GM18868 (cell line): Measurements from ENCODE around the gene MYH11.
A peak's percentile ranks its signal among the peaks of the same experiment; 100 is the strongest.
"Not testable (repeated sequence)": the region's sequence is repeated elsewhere in the genome, so short reads cannot be mapped to it uniquely, and the experiment has no call there.

Experiments
- ATAC-seq: cut with Tn5 transposase; IDR thresholded peaks from one replicate; pipeline ENCODE4 v1.9.1; 2021; ENCODE audit warnings: mild to moderate bottlenecking, moderate library complexity; ENCODE audit not compliant: unreplicated experiment

The MYH11 gene

DNA sequence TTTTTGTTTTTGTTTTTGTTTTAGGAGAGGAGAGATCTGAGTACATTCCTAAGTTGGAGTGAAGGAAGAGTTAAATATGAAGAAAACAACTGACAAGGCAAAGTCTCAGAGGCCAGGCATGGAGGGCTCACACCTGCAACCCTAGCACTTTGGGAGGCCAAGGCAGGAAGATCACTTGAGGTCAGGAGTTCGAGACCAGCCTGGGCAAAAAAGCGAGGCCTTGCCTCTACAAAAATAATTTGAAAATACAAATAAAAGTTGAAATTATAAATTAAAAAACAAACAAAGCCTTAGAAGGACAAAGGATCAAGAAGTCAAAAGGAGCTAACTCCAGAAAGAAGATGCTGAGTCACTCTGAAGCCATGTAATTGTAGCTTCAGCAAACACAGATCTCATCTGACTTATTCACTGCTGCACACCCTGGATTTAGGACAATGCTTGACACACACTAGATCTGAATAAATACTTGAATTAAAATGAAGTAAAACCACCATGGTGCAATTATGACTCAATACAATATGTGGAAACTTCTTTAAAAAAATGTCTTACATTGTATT, 22.5 kb upstream of the MYH11 start:
- no peak for ATAC-seq

DNA sequence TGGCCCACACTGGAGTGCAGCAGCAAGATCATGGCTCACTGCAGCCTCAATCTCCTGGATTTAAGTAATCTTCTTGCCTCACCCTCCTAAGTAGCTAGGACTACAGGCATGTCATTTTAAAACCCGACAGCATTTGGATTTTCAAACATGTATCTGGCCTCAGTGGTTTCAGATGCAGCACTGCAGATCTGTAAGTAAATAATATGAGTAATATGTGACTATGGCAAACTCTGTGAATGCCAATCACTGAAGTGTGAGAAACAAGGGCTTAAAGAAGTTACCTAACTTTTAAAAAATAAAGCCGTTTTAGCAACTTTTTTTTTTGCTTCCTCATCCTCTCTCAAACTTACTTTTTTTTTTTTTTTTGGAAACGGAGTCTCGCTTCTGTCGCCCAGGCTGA, 19.7 kb upstream of the MYH11 start:
- ATAC-seq = no peak

DNA sequence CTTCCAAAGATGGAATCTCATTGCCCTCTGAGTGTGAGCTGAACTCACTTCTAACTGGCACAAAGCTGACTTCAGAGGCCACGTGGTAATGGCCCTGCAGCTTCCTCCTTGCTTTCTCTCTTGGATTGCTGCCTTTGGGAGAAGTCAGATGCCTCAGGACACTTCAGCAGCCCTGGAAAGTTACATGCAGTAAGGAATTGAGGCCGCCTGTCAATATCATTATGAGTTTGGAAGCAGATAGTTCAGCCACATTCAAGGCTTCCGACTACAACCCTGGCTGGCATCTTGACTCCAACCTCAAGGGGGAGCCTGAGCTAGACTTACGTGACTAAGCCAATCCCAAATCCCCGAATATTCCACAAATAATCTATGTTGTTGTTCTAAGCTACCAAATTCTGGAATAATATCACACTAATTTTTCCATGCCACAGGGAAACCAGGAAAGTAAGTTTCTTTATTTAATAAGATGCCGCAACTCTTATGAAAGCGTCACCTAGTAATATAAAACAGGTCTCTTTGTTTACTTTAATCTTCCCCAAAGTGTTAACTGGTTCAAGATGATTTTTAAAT, 18.0 kb upstream of the MYH11 start:
- ATAC-seq = no peak

DNA sequence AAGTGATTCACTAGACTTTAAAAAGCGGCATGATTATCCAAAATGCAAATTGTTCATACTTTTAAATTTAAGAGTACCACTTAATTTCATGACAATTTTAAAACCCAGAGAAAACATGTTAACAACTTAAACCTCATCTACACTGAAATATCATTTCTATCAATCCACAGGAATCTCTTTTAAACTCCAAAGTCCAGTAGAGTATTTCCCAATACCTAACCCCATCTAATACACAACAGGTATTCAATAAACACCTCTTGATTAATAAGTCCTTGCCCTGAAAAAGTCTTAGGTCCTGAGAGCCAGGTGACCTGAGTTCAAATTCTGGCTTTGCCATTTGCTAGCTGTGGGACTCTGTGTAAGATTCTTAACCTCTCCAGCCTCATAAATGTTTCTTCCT, 16.9 kb upstream of the MYH11 start:
- ATAC-seq = no peak

DNA sequence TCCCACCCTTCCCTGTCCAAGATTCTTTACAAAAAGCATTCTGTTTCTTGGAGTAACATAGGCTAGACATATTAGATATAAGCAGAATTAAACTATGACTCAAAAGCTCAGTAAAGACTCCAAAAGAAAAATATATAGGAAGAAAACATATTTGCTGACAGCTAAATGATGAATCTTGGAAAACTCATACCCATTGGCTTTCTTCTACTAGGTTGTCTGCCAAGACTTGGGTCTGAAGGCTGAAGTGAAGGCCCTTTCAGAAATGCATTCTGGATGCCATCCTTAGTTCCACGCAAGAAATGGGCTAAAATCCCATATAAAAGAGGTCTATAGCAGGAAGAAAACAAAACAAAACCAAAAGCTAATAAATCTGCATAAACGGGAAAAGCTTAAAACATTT, 16.5 kb upstream of the MYH11 start:
- ATAC-seq = no peak

DNA sequence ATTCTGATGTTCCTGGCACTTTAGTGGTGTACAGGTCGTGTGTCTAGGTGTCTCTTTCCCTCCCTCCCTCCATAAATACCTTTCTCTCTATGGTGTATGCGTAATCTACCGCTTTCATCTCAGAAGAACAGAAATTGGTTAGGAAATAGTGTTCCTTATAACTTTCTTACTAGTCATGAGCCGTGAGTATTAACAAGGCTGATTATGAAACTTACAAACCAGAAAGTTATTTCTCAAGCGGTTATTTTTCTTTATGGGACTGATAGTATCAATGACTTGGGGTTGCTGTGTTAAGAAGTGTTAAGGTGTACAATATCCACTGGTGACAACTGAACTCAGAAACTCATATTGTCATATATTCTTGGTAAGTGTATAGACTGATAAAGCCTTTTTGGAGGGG, 13.2 kb upstream of the MYH11 start:
- ATAC-seq = no peak

DNA sequence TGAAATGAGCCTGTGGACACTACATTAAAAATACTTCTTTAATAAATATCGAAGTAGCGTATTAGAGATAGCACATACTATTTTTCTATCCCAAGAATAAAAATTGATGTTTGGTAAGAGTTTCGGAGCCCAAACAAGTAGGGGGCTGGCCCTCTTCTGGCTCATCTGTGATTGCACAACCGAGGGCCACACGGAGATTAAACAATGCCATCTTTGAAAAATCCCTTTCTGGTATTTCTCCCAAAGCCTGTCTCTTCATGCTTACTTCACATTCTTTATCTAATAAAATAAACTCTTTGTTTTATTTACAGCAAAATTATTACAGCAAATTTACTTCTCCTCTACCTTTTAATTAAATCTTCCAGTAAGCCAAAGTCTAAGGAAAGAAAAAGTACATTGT, 9.6 kb upstream of the MYH11 start:
- no peak for ATAC-seq

DNA sequence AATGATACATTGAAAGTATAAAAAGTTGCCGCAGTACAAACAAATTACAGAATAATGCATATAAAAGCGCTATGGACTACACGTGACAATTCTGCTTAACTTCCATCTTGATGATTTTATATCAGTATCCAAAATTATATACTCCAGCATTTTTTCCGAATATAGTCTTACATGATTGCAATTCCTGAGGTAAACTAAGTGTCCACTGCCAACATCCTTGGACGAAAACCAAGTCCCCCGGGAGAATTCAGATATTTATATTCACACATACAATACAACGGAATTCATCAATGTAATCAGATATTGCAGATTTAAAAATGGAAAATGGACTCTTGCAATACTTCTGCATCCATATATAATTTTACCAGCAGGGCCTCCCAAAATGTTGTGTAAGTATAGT, 8.9 kb upstream of the MYH11 start:
- ATAC-seq = no peak

DNA sequence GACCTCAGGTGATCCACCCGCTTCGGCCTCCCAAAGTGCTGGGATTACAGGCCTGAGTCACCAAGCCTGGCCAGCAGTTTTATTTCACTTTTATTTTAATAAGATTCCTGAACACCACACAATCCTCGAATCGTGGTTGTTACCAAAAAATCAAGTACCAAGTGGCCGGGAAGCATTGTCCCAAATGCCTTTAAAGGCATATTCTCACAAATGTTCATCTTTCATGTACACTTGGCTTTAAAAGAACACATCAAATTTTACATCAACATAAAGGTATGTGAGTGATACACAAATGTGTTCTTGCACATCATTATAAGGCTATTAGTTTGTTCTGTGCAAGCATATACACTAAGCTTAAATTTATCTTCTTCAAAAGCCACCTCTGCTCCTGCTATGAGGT, 8.1 kb upstream of the MYH11 start:
- ATAC-seq = no peak

DNA sequence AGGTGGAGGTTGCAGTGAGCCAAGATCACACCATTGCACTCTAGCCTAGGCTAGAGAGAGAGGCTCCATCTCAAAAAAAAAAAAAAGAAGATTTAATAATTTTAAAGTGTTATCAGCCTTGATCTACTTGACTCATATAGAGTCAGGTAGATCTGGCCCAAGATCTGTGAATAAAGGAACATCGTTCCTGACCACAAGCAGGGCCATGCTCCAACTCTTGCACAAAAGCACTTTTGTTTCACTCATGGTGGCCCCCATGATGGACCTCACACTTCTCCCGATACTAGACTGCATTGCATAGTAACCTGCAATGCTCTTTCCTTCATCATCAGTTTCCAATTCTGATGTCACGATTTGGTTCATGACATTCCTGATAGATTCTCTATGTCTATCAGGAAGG, 5.2 kb upstream of the MYH11 start:
- no peak for ATAC-seq

DNA sequence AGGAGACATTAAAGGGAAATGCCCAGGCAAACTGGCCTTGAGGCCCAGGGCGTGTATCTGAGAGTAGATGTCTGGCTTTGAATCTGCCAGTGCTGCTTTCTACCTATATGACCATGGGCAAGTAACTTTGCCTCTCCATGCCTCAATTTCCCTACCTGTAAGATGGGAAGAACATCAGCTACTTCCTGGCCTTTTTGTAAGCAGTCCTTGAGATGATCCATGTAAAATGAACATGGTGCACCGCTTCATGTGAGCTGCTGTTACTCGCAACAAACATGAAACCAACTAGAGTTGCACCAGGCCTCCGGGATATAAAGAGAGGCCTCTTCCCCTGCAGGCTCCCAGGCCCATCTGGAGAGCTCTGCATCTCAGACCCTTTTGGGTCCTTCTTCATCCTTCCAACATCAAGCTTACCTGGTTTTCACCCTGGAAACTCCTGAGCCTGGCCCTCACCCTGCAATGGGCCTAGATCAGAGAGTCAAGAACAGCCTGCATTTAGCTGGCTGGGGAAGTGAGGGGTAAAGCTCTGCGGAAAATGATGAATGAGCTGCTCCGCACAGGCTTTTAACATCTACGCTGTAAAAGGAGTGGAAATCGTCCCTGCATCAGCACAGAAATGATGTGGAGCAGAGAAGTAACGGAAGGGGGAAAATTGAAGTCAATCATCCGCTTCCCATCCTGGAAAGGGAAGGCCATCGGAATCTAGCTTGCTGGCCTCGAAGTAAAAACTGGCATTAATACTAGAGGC, 2.3 kb upstream of the MYH11 start:
- ATAC-seq = no peak

DNA sequence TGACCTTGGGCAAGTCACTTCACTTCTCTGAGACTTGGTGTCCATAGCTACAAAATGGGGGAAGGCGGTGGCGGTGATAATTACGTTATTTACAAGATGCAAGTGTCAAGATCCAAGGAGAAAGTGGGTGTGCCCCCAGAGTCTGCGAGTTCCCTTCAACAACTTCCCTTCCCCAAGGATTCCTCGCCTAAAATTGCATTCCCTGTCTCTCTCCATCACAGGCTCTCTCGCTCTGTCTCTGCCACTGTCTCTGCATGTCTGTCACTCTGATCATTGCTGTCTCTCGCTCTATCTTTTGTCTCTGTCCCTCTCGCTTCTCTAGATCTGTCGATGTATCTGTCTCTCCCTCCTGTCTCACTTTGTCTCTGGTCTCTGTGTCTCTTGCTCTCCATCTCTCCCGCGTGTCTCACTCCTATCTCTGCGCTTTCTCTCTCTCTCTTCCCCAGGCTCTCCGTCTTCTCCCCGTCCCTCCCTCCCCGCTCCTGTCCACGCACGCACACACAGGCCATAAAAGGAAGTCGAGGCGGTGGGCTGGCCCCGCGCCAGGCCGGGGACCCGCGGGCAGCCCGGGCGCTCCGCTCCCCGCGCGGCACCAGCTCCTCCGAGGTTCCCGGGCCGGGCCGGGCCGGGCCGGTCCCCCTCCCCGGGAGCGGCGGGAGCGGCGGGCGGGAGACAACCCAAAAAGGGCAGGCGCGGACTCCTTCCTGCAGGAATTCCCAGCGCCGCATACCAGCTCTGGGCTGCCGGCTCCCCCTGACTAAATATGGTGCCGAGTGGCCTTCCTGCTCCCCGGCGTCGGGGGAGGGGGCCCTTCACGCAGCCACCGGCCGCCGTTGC, 1.1 kb upstream of the MYH11 start:
- ATAC-seq = no peak

DNA sequence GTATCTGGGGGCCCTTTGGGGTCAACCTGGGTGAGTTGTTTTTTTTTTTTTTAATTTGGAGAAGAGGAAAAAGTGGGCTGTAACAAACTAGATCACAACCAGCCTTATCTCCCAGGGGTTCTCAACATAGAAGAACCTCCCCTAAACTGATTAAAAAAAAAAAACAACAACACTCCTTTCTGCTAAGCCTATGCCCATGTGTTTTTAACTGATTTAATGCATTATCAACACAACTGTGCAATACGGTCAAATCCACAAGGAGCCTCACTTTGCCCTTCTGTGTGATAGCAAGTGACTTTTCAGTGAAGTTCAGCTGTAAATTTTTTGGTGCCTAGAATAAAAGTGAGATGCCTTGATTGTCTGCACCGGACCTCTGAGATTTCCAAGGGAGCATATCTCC, 646 bp downstream of the MYH11 start:
- no peak for ATAC-seq

DNA sequence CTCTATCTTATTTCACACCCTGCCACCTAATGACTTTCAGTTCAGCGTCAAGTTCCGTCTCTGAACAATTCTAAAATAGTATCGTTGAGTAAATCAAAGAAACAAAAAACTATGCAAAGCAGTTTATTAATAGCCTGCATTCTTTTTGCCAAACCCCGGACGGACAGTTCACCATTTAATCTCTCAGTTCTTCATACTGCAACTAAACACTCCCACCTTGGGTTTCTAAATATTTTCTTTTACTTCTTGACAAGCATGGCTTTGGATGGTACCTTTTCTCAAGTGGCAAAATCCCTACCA, 1.2 kb downstream of the MYH11 start:
- ATAC-seq = peak; percentile 46

DNA sequence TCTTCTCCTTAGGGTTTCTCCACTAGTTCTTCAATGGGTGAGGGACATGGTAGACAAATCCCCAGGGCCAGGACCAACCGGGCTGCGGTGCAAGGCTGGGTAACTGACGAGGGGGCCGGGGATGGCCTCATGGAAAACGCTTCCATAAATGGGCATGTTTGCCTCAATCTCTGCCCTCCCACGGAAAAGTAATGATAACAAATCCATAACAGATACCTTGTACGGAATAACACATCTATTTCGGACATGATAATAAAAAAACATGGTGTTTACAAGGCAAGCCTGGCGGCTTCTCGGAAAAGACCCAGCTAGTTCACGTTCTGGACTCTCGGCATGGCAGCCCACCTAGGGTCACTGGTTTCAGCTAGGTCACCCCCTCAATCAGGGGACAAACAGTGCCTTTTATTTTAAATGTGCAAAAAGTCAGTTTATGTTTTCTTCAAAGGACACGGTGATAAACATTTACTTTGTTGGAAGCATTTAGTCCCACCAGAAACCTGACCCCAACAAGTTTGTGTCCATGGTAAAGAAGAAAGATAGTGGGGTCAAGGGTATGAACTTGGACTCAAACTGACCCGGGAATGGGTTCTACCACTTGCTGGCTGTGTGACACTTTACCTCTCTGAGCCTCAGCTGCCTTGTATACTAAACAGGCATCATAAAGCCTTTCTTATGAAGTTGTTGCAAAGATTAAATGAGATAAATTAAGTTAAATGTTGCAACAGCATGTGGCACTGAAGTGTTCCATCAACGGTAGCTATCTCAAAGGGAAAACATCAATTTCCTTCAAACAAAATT, 1.7 kb downstream of the MYH11 start:
- ATAC-seq = no peak

DNA sequence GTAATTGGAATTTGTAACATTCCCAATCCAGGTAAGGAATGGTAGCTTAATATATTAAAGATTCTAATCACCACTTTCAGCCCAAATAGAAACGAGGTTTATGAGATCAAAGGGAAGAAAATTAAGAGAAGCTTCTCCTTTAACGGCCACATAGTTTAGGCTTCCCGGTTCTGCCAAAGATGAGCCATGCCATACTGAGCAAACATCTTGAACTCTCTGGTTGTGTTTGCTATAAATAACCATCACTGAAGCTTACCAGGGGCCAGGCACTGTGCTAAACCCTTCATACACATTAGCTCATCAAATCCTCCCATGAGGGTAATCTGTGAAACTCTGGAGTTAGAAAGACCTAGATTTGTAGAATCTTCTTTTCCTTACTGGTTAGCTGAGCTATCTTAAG, 2.8 kb downstream of the MYH11 start:
- ATAC-seq = no peak

DNA sequence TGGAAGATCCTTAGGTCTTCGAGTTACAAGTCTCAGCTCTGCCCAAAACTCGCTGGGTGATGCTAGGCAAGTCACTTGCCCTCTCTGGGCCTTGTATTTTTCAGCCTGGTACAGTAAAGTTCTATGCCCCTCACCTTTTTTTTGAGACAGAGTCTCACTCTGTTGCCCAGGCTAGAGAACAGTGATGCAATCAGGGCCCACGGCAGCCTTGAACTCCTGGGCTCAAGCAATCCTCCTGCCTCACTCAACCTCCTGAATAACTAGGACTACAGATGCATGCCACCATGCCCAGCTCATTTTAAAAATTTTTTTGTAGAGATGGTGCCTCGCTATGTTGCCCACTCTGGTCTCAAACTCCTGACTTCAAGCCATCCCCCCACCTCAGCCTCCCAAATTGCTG, 3.8 kb downstream of the MYH11 start:
- ATAC-seq = no peak

DNA sequence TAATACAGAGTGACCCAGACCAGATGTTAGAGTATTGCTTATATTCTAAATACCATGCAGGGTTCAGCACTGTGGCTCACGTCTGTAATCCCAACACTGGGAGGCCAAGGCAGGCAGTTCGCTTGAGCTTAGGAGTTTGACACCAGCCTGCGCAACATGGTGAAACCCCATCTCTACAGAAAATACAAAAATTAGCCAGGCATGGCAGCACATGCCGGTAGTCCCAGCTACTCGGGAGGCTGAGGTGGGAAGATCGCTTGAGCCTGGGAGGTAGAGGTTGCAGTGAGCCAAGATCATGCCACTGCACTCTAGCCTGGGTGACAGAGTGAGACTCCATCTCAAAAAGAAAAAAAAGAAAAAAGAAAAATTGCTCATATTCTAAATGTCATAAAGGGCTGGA, 6.3 kb downstream of the MYH11 start:
- not testable (repeated sequence) for ATAC-seq

DNA sequence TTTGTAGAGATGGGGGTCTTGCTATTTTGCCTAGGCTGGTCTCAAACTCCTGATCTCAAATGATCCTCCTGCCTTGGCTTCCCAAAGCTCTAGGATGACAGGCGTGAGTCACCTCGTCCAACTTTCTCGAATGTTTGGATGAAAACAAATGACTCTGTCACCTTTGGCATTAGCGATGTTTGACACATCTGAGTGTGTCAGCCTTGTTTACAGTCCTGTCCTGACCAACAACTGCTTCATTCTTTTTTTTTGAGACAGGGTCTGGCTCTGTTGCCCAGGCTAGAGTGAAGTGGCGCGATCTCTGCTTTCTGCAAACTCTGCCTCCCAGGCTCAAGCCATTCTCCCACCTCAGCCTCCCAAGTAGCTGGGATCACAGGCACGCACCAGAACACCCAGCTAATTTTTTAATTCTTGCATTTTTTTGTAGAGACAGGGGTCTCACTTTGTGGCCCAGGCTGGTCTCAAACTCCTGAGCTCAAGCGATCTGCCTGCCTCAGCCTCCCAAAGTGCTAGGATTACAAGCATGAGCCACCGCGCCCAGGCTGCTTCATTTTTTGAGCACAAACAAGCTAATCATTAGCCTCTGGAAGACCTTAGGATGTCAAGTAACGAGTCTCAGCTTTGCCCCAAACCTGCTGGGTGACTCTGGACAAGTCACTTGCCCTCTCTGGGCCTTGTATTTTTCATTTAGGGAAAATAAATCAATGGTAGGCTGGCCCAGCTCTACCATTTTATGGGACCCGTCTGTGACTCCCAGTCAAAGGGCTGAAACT, 7.4 kb downstream of the MYH11 start:
- ATAC-seq = no peak

DNA sequence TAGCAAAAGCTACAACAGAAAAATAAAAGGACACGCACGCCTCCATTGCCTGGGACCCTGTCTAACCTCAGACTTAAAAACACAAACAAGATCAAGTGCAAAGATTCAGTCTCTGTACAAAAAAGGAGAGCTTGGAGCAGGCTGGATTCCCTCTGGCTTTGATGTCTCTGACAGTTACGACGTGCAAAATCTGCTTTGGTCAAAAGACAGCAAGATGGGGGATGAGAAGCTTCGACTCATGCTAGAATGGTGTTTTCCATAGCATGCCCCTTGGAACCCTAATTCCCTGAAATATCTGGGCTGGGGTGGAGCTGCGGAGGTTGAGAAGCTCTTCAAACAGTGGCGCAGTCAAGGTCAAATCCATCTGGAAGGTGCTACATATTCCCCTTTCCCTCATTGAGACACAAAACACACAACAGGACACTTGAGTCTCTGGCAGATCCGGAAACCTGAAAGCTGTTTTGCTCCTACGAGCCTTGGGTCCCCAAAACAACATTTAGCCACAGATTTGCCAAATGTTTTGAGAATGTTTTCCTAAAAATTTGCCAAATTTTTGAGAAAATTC, 9.1 kb downstream of the MYH11 start:
- ATAC-seq = no peak
